HL-60/S4 (cell line): ENCODE measurements around the gene CCDC148.

Source experiments
- in situ Hi-C: fragments of 300-500 bp; cut with MboI; formaldehyde crosslinking; loops from 2 replicates; pipeline ENCODE4 v1.14.3; 2022; ENCODE audit warnings: low sequenced_read_pairs

Gene CCDC148

DNA sequence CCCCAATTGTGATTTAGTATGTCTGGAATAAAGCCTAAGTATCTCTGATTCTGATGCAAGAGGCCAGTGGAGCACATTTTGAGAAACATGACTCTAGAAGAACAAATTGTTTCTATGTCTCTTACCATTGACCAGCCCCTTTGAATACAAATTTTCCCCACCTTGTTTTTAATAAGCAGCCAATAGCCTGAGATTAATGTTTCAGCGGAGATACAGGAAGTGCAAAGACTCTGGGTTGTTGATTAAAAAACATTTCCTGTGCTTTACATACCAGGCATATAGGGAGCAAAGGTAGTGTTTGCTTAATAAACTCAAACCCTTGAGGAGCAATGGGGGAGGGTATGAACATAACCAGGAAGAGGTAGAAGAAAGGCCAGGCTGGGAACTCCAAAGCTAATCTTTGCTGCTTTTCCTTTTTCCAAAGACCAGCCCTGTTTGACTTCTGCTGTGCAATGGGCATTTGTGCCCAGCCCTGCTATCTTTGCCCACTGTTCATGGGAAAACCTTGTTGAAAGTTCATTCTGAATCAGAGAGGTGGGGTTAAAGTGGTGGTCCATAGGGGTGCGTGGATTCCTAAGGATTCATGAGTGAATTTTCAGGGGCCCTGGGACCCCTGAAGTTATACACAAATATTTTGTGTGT is 325.6 kb downstream of the CCDC148 start:
- in situ Hi-C loops, result no loop called here

DNA sequence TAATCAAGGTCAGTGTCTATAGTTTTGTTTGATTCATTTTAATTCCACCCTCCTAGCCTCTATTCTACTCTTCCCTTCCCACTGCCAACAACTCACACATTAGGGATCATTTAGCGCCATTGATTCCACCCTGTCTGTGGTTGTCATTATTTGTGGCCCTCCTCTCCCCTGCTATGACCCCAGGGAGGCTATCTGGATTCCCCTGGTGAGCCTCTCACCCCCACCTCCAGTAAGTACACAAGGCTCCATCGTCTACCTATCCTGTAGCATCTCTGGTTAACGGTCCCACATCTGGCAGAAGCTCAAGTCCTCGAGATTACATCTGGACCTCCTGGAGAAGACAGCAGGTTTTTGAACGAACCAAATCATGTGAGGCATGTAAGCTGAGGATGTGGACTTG is 327.5 kb downstream of the CCDC148 start:
- in situ Hi-C loops, result no loop called here

DNA sequence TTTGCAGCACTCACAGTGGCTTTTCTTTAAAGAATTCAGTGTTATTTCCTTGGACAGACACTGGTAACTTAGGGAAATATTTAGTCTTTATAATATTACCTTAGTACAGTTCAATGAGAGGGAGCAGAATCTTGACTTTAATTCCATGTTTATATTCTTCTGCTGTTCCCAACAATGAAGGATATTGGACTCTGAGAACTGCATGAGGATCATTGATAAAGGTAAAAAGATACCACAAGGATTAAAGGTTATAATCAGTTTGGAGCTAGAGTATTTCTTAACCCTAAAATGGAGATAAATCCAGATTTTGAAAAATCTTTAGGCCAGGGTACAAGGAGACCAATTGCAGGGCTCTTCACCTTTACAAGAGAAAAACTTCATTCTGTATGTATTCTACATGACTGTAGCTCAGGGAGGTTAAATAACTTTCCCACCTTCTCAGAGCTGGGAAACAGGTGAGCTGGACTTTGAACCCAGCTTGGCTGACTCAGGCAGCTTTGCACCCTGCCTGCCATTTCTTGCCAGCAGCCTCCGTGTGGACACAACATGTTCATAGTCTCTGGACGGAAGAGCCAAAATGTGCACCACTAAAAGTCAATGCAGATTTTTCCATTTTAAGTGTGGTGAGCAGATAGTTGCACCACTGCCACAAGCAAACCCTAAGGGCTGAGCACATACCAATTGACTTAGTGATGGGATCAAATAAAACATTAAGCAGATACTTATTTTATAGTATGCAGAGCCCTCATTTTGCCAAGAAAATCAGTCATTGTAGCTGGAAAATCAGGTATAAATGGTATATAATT is 328.2 kb downstream of the CCDC148 start:
- in situ Hi-C loops, result no loop called here

DNA sequence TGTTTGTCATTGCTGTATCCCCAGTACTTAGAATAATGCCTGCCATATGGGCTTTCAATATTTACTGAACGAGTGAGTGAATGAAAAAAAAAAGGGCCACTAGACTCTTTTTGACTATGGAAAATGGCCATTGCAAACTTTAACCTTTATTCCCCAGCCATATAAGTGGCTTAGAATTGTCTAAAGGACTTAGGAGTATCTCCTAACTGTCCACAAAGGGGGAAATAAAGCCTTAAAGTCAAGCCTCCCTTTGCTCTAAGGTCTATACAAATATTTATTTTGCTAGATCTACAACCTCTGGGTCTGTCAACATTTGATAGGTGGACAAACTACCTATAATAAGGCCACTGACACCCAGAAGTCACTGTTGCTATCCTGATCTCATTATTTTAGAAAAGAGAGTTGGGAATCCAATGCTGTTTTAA is 329.2 kb downstream of the CCDC148 start:
- in situ Hi-C loops, result no loop called here

DNA sequence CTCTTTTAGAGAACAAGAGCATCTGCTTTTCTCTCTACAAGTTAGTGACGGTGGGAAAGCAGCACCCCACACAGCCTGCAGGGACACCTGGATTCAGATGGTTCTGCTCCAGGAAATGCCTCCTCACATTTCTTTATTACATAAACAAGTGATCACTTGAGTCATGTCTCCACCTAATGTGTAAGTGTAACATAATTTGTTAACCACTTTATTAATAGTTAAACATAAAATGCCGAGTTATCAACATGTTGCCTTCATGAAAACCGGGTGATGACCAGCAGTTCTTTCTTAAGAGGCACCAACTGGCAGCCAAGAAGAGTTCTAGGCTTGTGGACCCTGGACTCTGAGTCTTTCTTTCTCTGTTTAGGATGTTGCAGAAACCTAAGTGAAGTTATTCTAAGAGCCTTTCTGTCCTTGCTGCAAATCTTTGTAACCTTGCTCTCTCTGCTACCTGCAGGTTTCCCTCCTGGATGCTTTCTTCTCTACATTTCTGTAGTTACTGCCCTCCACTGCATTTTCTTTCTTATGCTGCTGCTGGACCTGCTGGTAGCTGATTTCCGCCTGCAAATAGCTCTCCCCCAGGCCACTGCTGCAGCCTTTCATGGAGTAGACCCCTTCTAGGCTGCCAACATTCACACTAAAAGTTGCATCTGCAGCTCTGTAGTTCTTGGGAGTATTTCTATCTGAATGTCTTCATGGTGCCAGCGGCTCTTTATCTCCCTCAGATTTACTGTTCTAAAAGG is 330.6 kb downstream of the CCDC148 start:
- in situ Hi-C loops, result no loop called here

DNA sequence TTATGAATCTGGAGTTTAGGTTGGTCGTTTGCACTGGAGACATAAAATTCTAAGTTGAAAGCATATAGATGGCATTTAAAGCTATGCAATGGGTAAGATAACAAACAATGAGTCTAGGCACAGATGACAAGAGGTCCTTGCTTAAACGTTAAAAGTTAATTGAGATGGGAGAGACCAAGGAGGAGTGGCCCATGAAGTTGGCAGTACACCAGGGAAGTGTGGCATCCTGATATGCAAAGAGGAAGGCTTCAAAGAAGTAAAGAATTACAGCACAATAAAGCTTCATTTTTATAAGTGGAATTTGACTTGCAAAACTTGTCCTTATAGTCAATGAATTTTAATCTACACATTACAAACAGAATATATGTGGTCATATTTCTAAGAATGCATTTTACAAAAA is 331.7 kb downstream of the CCDC148 start:
- in situ Hi-C loops, result no loop called here
